Lower leg skin (tissue), 3 donors: ENCODE measurements around the gene TBC1D10A.

Source experiments
- CTCF ChIP-seq, 3 donors: fragments of 450-650 bp; IDR thresholded peaks; one replicate each; pipeline ENCODE4 v1.5.1; 2016; ENCODE audit warnings: antibody characterized with exemption in 3 of 3, mild to moderate bottlenecking in 3 of 3, moderate library complexity in 2 of 3
- POLR2A ChIP-seq, 2 donors: fragments of 450-650 bp; IDR thresholded peaks; one replicate each; pipeline ENCODE4 v1.6.1; 2016 to 2017; ENCODE audit warnings: antibody characterized with exemption in 2 of 2, mild to moderate bottlenecking in 1 of 2, moderate library complexity in 1 of 2

- TF ChIP-seq CTCF (IDR thresholded peaks at IDR 0.05), result no peak
- TF ChIP-seq POLR2A (IDR thresholded peaks at IDR 0.05), result no peak
These were observed 30.4 kb downstream of the TBC1D10A start for GRCh38 chr22:30296324-30296723.
